HEK293T (cell line): ENCODE measurements around the gene RXRG.

Experiments
- BHLHE40 ChIP-seq: fragments of 450-650 bp; IDR thresholded peaks from 2 replicates; pipeline ENCODE4 v1.6.1; 2016; ENCODE audit warnings: mild to moderate bottlenecking, moderate library complexity, borderline replicate concordance
- ELF4 ChIP-seq: fragments of 450-650 bp; IDR thresholded peaks from 2 replicates; pipeline ENCODE4 v1.6.1; 2017; ENCODE audit warnings: antibody characterized with exemption
- FOXA1 ChIP-seq: fragments of 450-650 bp; IDR thresholded peaks from 2 replicates; pipeline ENCODE4 v1.6.1; 2016; ENCODE audit warnings: mild to moderate bottlenecking
- FOXK2 ChIP-seq: fragments of 450-650 bp; IDR thresholded peaks from 2 replicates; pipeline ENCODE4 v1.6.1; 2016; ENCODE audit warnings: mild to moderate bottlenecking
- FOXM1 ChIP-seq: fragments of 450-650 bp; IDR thresholded peaks from 2 replicates; pipeline ENCODE4 v1.6.1; 2017; ENCODE audit warnings: mild to moderate bottlenecking, borderline replicate concordance
- HDGF ChIP-seq: fragments of 450-650 bp; IDR thresholded peaks from 2 replicates; pipeline ENCODE4 v1.6.1; 2017; ENCODE audit warnings: antibody characterized with exemption, borderline replicate concordance
- L3MBTL2 ChIP-seq: fragments of 450-650 bp; conservative IDR thresholded peaks from 2 replicates; pipeline ENCODE4 v1.6.1; 2016; ENCODE audit warnings: mild to moderate bottlenecking
- LEF1 ChIP-seq: fragments of 450-650 bp; IDR thresholded peaks from 2 replicates; pipeline ENCODE4 v1.6.1; 2017; ENCODE audit warnings: mild to moderate bottlenecking, borderline replicate concordance
- NFRKB ChIP-seq: fragments of 450-650 bp; IDR thresholded peaks from 2 replicates; pipeline ENCODE4 v1.6.1; 2016; ENCODE audit warnings: mild to moderate bottlenecking, moderate library complexity
- SP1 ChIP-seq: fragments of 450-650 bp; IDR thresholded peaks from 2 replicates; pipeline ENCODE4 v1.6.1; 2017
- SUZ12 ChIP-seq: fragments of 450-650 bp; IDR thresholded peaks from 2 replicates; pipeline ENCODE4 v1.6.1; 2016; ENCODE audit warnings: mild to moderate bottlenecking
- ZNF384 ChIP-seq: fragments of 450-650 bp; IDR thresholded peaks from 2 replicates; pipeline ENCODE4 v1.6.1; 2016
- TF ChIP-seq, protein P1 (sequence below): fragments of 450-650 bp; IDR thresholded peaks from 2 replicates; pipeline ENCODE4 v1.6.1; 2016

DNA sequence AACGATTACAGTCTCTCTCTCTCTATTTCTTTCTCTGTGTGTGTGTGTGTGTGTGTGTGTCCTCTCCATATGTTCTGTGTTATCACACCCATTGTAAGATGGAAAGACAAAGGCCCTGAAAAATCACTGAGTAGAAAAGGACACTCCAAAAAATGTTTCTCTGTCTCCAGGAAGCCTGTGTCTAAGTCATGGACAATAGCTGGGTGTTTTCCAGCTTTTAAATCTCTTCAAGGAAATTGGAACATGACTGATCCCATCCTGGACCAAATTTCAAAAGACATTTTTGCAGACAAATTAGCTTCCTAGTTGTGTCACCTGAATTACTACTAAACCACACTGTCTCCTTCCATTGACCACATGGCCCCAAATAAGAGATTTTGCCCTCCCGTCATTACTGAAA, 57.4 kb downstream of the RXRG start:
- TF ChIP-seq, protein P1, sequence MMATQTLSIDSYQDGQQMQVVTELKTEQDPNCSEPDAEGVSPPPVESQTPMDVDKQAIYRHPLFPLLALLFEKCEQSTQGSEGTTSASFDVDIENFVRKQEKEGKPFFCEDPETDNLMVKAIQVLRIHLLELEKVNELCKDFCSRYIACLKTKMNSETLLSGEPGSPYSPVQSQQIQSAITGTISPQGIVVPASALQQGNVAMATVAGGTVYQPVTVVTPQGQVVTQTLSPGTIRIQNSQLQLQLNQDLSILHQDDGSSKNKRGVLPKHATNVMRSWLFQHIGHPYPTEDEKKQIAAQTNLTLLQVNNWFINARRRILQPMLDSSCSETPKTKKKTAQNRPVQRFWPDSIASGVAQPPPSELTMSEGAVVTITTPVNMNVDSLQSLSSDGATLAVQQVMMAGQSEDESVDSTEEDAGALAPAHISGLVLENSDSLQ: no peak
- TF ChIP-seq ZNF384: no peak
- TF ChIP-seq L3MBTL2: no peak
- TF ChIP-seq FOXK2: no peak
- no peak for TF ChIP-seq BHLHE40
- no peak for TF ChIP-seq SUZ12
- TF ChIP-seq FOXA1: no peak
- no peak for TF ChIP-seq NFRKB
- no peak for TF ChIP-seq HDGF
- TF ChIP-seq SP1: no peak
- no peak for TF ChIP-seq ELF4
- TF ChIP-seq LEF1: no peak
- TF ChIP-seq FOXM1: no peak
